ENCODE results near the gene UBE2J2.
"Not testable (repeated sequence)": the region's sequence is repeated elsewhere in the genome, so short reads cannot be mapped to it uniquely, and the experiment has no call there.

UBE2J2 gene

DNA sequence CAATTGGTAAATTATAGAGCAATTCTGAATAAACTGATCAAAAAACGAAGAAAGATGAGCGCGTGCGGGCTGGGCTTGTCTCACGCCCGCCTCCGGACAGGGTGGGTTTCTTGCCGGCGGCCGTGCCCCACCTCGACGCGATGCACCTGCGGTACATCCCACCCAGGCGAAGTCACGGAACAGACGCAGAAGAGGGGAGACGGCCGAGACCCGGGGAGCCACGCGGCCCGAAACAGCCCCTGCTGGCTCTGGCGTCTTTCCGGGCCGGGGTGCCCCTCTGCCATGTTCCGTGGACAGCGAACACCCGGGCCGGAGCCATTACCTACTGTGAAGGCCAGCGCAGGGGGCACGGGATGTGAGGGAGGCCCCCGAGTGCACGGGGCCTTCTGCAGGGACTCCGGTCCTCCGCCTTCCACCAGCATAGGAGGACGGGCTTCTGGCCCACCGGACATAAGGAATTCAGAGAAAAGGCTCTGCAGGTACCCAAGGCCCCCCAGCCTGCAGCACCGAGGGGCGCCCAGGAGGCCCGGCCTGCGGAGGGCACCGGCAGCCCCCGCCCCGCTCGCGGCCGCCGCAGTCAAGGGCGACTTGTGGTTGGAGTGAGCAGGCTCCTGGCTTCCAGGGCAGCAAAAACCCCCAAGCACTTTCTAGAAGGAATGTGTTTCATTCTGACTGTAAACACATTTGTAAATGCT is 19.5 kb downstream of the UBE2J2 start:
- no peak for DNase-seq

DNA sequence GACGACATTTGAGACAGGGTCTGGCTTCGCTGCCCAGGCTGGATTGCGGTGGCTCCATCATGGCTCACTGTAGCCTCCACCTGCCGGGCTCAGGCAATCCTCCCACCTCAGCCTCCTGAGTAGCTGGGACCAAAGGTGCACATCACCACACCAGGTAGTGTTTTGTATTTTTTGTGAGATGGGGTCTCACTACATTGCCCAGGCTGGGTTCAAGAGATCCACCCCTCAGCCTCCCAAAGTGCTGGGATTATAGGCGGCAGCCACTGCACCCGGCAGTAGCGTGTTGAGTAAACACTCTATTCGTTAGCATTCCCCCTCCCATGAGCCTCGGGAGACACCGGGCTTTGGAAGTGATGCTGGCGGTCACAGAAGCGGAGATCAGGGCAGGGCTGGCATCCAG is 20.3 kb downstream of the UBE2J2 start:
- DNase-seq = no peak

DNA sequence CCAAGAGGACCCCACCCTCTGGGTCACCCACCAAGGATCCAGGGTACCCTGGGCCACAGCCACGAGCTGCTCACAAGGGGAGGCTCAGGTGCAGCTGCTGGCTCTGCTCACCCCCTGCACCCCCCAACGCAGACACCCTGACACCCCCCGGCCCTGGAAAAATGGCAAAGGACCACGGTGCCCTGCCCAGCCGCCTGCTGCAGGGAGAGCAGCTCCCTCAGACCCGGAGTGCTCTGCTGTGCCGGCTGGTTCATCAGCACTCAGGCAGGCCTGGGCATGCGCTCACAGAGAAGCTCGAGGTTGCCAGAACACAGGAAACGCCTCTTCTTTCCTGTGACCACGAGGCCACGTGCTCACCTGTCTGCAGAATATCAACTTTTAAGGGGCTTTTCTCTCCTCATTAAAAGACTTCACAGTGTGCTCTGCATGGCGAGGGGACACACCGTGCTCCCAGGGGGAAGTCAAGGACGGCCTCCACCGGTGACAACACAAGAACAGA is 22.8 kb downstream of the UBE2J2 start:
- no peak for DNase-seq

DNA sequence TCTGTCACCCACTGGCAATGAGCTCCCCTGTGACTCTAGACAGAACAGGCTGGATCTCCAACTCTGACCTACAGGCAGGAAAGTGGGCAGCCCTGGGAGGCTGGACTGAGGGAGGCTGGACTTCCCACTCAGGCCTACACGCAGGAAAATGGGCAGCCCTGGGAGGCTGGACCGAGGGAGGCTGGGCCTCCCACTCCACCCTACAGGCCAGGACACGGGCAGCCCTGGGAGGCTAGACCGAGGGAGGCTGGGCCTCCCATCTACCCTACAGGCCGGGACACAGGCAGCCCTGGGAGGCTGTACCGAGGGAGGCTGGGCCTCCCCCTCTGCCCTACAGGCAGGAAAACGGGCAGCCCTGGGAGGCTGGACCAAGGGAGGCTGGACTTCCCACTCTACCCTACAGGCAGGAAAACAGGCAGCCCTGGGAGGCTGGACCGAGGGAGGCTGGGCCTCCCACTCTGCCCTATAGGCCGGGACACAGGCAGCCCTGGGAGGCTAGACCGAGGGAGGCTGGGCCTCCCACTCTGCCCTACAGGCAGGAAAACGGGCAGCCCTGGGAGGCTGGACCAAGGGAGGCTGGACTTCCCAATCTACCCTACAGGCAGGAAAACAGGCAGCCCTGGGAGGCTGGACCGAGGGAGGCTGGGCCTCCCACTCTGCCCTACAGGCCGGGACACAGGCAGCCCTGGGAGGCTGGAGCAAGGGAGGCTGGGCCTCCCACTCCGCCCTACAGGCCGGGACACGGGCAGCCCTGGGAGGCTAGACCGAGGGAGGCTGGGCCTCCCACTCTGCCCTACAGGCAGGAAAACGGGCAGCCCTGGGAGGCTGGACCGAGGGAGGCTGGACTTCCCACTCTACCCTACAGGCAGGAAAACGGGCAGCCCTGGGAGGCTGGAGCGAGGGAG is 25.4 kb downstream of the UBE2J2 start:
- DNase-seq = not testable (repeated sequence)

DNA sequence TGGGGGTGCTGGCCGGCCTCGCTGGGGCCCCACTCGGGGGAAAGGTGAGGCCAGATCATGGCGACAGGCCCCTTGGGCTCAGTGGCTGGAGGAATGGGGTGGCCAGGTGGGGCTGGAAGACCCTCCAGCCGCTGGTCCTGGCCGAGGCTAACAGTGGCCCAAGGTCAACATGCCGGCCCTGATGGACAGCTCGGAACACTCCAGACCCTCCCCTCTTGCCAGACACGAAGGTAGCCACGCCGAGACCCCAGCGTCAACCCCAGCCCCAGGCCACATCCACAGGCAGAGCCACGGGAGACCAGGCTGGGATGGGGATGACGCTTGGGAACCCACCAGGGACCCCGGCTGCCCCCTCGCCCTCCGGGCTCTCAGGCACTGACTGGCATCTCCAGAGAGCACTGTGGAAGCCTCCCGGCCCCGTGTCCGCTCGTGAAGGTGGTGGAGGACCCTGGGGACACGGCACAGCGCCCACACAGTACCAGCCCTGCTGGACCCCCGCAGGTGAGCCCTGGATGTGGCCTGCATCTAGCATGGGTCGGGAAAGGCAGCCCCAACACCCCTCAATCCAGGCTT is 26.2 kb downstream of the UBE2J2 start:
- no peak for DNase-seq

DNA sequence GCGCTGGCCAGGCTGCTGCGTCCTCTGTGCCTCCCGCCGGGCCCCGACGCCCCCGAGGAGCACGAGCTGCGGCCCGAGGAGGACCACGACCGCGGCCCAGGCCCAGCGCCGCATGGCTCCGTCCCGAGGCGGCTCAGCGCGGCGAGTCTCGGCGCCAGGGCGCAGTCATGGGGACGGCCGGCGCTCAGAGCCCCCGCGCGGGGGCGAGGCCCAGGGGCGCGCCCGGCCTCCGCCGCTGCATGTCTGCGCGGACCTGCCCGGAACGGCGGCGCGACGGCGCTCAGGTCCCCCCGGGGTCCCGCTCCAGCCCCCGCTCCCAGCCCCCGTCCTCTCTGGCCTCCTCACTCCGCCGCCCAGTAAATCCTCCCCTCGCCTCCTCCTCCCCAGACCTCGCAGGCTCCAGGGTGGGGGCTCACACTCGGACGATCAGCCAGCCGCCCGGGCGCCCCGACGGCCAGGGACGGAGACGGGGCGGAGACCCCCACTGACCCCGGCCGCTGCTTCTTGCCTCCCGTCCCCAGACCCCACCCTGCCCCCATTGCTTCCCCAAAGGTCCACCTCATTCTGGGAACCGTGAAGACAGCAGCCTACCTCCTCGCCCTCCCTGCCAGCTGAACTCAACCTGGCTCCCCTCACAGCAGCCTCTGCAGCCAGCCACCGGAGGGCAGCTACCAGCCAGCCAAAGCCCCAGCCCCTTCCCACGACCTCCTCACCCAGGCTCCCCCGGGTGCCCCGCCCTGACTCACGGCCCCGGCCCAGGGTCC is 26.9 kb downstream of the UBE2J2 start, which contains the start of gene C1QTNF12:
Gene C1QTNF12, minus strand, starts transcription at position 146 of the 764 bp plus-strand sequence. Its CDS starts 32 bp downstream, at position 114.
- no peak for DNase-seq

DNA sequence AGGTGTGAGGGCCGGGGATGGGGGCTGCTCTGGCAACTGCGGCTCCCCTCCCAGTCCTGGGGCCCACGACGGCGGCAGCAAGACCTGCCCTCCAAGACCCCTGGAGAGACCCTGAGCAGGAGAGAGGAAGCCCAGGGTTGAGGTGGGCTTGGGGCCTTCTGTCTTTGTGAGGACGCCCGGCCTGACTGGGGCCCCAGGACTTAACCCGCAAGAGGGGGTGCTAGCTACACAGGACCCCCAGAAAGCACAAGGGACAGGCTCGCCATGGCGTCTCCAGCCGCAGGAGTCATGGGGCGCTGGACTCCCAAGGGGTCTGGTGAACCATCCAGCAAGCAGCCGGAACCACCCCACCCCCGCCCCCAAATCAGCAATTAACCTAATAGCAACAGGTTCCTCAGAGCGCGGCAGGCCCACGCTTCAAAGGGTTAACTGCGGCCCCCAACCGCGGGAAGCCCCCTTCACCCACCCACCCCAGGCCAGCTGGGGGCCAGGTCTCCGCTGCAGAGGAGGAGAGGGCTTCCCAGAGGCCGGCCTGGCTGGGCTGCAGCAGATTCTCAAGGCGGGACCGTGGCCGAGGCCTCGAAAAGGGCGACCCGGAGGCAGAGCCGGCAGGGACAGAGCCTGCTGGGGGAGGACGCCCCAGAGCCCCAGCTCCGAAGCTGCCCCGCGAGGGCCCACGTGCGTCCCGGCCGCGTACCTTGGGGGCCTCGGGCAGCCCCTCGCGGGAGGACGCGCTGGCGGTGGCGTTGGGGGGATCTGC is 27.7 kb downstream of the UBE2J2 start:
- no peak for DNase-seq

DNA sequence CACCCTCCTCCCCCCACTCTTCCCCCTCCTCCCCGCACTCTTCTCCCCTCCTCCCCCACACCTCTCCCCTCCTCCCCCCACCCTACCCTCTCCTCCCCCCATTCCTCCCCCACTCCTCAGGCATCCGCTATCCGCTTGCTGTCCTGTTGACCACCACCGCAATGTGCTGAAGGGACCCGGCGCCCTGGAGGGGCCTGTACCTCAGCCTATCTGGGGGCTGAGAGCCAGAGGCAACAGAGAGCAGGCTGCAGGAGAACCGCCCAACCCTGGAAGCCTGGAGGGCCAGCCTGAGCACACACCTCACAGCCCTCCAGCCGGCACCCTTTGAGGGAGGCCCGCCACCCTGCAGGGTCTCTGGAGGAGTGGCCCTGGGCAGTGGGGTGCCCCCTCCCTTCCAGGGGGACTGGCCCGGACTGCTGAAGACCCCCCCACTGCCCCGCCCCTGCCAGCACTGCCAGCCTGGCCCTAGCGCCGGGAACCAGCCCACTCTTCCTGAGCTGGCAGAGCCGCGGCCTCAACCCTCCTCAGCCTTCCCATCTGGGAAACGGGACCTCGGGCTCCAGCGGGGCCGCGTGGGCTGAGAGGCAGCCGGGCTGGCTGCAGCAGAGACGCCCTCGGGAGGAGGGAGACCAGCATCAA is 28.4 kb downstream of the UBE2J2 start:
- DNase-seq = no peak

DNA sequence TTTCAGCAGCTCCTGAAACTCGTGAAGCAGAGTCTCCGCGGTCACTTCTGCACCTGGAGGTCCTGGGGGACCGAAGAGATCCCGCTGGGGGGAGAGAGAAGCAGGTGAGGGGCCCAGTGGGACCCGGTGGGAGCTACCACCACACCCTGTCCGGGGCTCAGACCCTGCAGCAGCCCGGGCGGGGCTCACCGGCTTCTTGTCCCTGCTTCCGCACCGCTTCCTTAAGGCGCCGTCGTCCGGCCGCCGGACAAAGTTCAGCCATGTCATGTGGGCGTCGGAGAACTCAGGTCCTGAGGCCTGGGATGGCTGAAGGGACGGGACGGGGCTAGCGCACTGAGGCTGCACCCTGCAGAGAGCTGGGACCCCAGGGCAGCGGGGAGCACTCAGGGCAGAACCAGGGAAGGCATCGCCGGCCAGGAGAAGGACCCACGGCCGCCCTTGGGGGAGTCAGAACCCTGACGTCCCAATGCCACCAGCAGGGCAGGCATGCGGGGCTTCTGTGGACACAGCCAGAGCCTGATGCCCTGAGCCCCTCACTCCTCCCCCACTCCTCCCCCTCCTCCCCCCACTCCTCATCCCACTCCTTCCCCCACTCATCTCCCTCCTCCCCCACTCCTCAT is 29.4 kb downstream of the UBE2J2 start:
- no peak for DNase-seq

DNA sequence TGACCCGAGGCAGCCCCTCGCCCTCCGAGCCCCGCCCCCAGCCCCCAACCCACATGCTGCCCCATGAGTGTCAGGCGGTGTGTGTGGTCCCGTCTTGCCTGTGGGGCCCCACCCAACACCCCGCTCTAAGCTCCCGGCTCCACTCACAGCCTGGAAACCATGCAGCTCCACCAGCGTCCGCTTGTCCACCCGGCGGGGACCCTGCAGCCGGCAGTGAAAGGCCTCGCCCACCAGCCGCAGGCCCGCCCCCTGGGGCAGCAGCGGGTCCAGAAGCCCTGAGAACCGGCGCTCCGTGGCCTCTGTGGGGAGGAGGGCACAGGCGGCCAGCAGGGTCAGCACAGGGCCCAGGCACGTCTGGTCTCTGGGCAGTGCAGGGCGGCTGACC is 29.9 kb downstream of the UBE2J2 start:
- no peak for DNase-seq

DNA sequence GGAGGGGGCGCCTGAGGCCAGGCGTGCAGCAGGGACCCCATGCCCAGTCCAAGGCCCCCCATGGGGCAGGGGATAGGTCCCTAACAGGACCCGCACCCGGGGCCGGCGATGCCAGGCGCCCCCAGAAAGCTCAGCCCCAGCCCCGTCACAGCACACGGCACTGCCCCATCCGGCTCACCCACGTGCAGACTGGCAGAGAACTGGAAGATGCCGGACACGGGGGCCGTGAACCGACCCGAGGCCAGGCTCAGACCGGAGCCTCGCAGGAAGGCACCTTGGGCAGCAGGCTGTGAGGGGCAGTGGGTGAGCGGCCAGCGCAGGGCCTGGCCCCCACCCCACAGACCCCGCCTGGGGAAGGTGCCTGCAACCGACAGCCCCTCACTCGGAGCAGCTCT is 30.4 kb downstream of the UBE2J2 start:
- no peak for DNase-seq

DNA sequence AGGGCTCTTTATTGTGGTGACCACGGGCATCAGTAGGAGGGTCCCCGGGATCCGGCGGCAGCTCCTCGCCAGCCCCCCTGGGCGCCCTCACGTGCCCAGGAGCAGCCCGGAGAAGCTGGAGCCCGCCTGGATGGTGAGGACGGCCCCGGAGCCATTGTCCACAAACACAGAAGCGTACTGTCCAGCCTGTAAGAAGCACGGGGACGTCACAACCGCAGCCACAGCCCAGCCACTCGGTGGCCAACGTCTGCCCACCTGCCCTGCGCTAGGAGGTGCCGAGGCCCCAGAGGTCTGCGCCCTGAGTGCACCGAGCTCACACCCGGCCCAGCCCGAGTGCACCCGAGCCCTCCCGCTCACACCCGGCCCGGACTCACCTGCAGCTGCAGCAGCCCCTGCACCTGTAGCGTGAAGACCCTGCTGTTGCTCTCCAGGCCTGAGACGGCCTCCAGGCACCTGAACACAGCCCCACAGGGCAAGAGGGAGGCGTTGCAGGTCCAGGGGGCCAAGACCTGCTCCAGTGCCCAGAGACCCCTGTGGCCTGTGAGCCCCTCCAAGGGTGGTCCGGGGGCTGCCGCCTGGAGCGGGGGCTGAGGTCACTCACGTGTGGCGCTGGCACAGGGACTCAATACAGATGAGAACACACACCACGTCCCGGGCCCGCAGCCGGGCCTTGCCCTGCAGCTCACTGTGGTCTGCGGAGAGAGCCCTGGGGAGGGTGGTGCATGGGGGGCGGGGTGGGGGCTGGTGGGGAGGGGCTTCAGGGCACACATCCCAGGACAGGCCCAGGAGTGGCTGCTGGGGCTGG is 31.0 kb downstream of the UBE2J2 start:
- no peak for DNase-seq

DNA sequence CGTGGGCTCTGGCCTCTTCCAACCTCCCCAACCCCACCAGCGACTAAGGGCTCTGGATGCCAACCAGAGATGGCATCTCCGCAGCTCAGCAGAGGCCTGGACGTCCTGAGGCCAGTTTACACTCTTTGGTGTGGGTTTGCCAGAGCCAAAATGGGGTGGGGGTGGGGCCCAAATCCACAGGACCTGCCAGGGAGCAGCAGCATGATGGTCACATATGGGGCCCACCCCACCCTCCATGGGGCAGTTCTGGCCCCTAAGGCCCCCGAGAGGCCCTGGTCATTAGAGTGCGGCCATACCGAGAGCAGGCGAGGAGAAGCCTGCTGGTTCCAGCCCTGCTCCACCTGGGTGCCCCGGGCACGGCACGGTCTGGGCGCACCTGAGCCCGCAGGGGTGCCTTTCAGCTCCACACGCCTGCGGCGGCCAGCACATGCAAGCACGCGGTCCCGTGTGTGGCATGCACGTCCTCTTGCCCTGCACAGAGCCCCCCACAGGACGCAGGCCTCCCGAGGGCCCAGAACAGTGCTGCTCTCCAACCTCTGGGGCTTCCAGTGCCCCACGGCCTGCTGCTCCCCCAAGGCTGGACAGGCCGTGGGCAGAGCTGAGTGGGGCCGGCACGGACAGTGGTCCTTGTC is 31.9 kb downstream of the UBE2J2 start:
- no peak for DNase-seq

DNA sequence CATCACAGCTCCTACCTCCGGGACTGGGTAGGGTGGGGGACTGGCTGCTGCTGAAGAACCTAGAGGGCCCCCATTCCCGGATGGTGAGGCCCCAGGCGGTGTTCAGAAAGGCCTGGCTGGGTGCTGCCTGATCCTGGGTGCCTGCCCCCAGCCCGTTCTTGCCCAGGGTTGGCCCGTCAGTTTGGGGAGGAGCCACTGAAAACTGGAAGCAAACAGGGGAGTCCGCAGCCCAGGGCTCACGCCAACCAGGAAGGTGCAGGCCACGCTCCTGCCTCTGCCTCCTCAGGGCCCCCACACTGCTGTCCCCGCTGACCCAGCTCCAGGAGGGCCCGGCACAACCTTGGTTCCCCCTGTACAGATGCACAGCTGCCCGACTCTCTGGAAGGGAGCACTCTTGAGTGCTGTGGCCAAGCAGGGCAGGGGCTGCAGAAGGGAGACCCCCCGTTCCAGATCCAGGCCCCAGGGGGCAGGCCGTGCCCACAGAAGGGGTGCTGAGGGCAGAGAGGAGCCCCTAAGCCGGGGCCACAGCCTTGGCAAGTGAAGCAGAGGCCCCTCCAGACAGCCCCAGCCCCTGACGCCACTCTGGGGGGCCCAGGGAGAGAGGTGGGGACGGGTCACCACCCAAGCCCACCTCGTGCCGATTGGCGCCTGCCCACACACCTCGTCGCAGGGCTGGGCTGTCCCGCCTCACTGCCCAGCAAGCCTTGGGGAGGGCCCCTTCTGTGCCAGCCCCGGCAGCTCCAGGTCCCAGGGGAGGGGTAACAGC is 32.6 kb downstream of the UBE2J2 start:
- DNase-seq = no peak

DNA sequence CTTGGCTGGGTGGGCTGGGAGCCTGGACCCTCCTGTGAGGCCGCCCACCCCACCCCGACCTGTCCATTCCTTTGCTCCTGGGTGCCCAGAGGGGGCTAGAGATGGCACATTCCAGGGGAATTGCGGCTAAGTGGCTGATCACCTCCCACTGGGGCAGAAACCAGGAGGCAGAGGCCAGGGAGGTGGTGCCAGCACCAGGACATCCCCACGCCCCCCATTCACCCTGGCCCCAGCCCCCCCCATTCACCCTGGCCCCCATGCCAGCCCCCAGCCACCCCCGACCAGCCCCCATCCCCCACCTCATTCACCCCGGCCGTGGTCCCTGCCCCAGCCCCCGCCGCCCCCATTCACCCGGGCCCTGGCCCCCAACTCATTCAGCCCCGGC is 33.3 kb downstream of the UBE2J2 start:
- DNase-seq = no peak

DNA sequence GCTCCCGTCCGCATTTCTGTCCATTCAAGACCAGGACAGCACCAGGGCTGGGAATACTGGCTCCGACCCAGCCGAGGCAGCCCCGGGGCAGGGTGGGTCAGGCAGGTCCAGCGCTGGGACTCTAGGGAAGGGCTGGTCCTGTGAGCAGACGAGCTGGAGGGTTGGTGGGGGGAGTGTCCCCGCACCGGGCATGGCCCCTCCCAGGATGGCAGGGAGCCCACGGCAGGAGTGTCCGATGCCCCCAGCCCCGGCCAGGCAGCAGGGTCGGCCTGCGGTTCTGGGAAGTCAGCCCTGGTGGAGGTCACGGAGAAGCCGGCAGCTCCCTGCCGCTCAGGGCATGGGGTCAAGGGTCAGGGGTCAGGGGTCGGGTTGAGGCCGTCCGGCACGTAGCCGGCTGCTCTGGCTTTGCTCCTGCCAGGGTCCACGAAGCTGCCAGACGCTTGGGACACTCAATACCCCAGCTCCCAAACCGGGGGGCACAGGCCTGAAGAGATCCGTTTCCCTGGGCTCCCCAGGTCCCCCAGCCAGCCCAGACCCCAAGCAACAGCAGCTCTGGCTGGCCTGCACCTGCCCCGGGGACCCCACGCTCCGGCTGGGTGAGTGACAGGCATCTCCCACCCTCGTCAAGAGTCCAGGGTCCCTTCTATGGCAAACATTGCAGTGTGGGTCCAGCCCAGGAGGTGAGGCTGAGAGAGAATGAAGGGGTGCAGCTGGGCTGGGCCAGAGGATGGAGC is 33.9 kb downstream of the UBE2J2 start:
- no peak for DNase-seq

DNA sequence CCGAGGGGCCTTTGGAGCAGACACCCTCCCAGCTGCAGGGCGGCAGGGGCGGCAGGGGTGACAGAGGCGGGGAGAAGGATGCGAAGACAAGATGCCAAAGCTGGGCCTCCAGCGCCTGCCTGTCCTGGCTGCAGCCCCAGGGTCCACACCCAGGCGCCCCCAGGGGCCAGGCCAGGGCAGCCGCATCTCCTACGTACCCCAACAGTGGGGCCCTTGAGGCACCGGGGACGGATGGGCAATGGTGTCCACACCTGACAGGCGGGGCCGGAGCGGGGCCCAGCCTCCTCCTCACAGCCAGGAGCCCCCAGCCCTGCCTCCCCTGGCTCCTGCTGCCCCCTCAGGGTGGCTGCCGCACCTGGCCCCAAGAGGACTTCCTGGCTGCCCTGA is 34.4 kb downstream of the UBE2J2 start:
- DNase-seq = no peak

DNA sequence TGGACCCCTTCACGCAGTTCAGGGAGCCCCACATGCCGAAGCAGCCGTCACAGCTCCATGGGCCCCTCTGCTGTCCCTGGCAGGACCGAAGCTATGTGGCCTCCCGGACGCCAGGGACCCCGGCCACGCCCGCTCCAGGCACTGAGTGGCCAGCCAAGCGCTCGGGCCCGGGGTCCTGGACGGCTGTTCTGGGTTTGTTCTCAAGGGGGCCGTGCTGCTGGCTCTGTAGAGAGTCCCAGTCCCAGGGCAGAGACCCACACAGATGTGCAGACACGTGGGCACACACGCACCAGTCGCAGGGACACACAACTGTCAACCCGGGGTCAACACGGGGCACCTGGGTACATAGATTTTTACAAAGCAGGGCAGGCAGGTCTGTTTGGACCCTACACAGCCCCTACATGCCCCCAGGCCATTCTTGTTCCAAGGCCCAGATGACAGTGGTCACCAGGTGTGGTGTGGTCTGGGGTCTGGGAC is 34.9 kb downstream of the UBE2J2 start:
- DNase-seq = no peak

Data from NCI-H1436 treated with DMSO at 0.1 percent for 48 hours (cell line).